Endodermal cell (in vitro differentiated cells): ENCODE measurements around the gene SLC24A3. TPM values are rescaled to one million over a fixed set of nuclear protein-coding genes. Genes with fewer than 3 reads are reported as not detected.

Experiments
- DNase-seq: peaks from one replicate; pipeline ENCODE4 v3.0.0-alpha.2; 2017
- H3K27ac ChIP-seq: 2 replicates; pipeline ENCODE4 v1.5.1; 2013; ENCODE audit warnings: mild to moderate bottlenecking, low read depth, low read length, moderate library complexity
- H3K27me3 ChIP-seq: 2 replicates; pipeline ENCODE4 v1.6.1; 2013; ENCODE audit warnings: mild to moderate bottlenecking, low read length, moderate library complexity; ENCODE audit not compliant: insufficient read depth, control insufficient read depth, poor library complexity, severe bottlenecking
- H3K36me3 ChIP-seq: 2 replicates; pipeline ENCODE4 v1.7.0; 2013; ENCODE audit warnings: mild to moderate bottlenecking, low read length, moderate library complexity; ENCODE audit not compliant: control insufficient read depth, insufficient read depth
- H3K4me1 ChIP-seq: one replicate; pipeline ENCODE4 v1.7.0; 2013; ENCODE audit warnings: low read length; ENCODE audit not compliant: control insufficient read depth, insufficient read depth
- H3K4me3 ChIP-seq: 2 replicates; pipeline ENCODE4 v1.5.1; 2013; ENCODE audit warnings: mild to moderate bottlenecking, low read length, moderate library complexity
- H3K9ac ChIP-seq: 2 replicates; pipeline ENCODE4 v1.6.1; 2013; ENCODE audit warnings: mild to moderate bottlenecking, low read length, moderate library complexity; ENCODE audit not compliant: poor library complexity, severe bottlenecking; ENCODE audit errors: extremely low read depth
- H3K9me3 ChIP-seq: 2 replicates; pipeline ENCODE4 v1.6.1; 2013; ENCODE audit warnings: mild to moderate bottlenecking, low read length, moderate library complexity; ENCODE audit not compliant: control insufficient read depth
- H3K27ac Mint-ChIP-seq: 2 replicates; pipeline ENCODE4 v1.8.0; 2020; ENCODE audit warnings: mixed read lengths
- H3K27me3 Mint-ChIP-seq: 2 replicates; pipeline ENCODE4 v1.8.0; 2021; ENCODE audit warnings: mild to moderate bottlenecking, mixed read lengths; ENCODE audit not compliant: insufficient read depth
- H3K36me3 Mint-ChIP-seq: 2 replicates; pipeline ENCODE4 v1.8.0; 2020; ENCODE audit warnings: low read depth, mixed read lengths
- H3K4me1 Mint-ChIP-seq: 2 replicates; pipeline ENCODE4 v1.8.0; 2020; ENCODE audit warnings: mixed read lengths
- H3K4me3 Mint-ChIP-seq: 2 replicates; pipeline ENCODE4 v1.8.0; 2020; ENCODE audit warnings: mild to moderate bottlenecking, moderate library complexity, mixed read lengths
- H3K9me3 Mint-ChIP-seq: 2 replicates; pipeline ENCODE4 v1.8.0; 2020; ENCODE audit warnings: mild to moderate bottlenecking, mixed read lengths
- WGBS, 2 experiments: methylation state at CpG; one replicate each; pipeline versions ENCODE4 v1.1.5 to v1.1.7; 2013; ENCODE audit warnings: missing lambda C conversion rate in 2 of 2, mixed read lengths in 1 of 2; ENCODE audit not compliant: insufficient coverage in 1 of 2, insufficient read length in 1 of 2; 5-methylcytosine and 5-hydroxymethylcytosine counted together
- total RNA-seq, 2 donors: library from RNA; stranded (reverse); fragmentation: NEBNext Ultra II Directional in 1 of 2; extraction: Animal tissue kit (Norgen Biotek cat#: 25700) in 1 of 2; gene quantifications; 2 replicates in 1 of 2; 3 replicates in 1 of 2; pipeline ENCODE4 v1.2.1, GENCODE V29; 2021
- TF ChIP-seq, protein P1 (sequence below): fragments of 200-600 bp; sonication (generic); conservative IDR thresholded peaks from 2 replicates; pipeline ENCODE4 v1.5.0; 2021; ENCODE audit warnings: antibody characterized with exemption, mild to moderate bottlenecking

Gene SLC24A3
- total RNA-seq, 2 donors from 2014 or later, result 1.5 to 1.8 TPM

- TF ChIP-seq, protein P1, sequence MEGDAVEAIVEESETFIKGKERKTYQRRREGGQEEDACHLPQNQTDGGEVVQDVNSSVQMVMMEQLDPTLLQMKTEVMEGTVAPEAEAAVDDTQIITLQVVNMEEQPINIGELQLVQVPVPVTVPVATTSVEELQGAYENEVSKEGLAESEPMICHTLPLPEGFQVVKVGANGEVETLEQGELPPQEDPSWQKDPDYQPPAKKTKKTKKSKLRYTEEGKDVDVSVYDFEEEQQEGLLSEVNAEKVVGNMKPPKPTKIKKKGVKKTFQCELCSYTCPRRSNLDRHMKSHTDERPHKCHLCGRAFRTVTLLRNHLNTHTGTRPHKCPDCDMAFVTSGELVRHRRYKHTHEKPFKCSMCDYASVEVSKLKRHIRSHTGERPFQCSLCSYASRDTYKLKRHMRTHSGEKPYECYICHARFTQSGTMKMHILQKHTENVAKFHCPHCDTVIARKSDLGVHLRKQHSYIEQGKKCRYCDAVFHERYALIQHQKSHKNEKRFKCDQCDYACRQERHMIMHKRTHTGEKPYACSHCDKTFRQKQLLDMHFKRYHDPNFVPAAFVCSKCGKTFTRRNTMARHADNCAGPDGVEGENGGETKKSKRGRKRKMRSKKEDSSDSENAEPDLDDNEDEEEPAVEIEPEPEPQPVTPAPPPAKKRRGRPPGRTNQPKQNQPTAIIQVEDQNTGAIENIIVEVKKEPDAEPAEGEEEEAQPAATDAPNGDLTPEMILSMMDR, result no peak
- H3K27ac Mint-ChIP-seq, result no peak overlapping the region
- H3K27me3 Mint-ChIP-seq, result no peaks in the 10 kb centered on the region
- WGBS, 2 experiments, result 89 to 94% methylated on average over 2 to 8 of the region's 8 CpGs
- Histone ChIP-seq H3K27me3 (no peaks in the 10 kb centered on the region), H3K4me3 (no peak overlapping the region), H3K36me3 (no peaks in the 10 kb centered on the region), H3K9ac (no peak overlapping the region), H3K27ac (no peak overlapping the region), H3K9me3 (no peaks in the 10 kb centered on the region), H3K4me1 (no peaks in the 10 kb centered on the region)
- H3K4me3 Mint-ChIP-seq, result no peak overlapping the region
- no peaks in the 10 kb centered on the region for H3K36me3 Mint-ChIP-seq
- DNase-seq, result no peak
- H3K4me1 Mint-ChIP-seq, result no peaks in the 10 kb centered on the region
- no peaks in the 10 kb centered on the region for H3K9me3 Mint-ChIP-seq
These were observed 107.6 kb downstream of the SLC24A3 start for GRCh38 chr20:19320005-19320404.

DNA sequence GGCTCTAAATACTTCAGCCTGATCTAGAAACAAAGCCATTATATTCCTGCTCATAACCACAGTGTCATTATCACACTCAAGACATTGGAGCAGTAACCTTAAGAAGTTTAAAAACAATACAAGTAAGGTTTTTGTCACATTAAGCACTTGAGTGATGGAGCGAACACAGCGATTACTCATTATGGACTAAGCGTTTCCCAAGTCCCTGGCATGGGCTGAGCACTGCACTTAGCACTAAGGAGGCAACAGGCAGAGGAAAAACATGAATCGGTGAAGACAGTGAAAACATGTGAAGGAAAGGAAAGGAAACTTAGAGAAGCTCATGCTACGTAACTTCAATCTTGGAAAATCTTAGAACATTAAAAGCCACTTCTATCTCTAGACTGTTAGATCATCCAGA lies 108.7 kb downstream of the SLC24A3 start:
- H3K36me3 Mint-ChIP-seq, result no peaks in the 10 kb centered on the region
- Histone ChIP-seq H3K36me3 (no peaks in the 10 kb centered on the region), H3K4me1 (no peaks in the 10 kb centered on the region), H3K9me3 (no peaks in the 10 kb centered on the region), H3K9ac (no peak overlapping the region), H3K27ac (no peak overlapping the region), H3K27me3 (no peaks in the 10 kb centered on the region), H3K4me3 (no peak overlapping the region)
- no peaks in the 10 kb centered on the region for H3K27me3 Mint-ChIP-seq
- DNase-seq, result no peak
- TF ChIP-seq, protein P1, result no peak
- no peak overlapping the region for H3K4me3 Mint-ChIP-seq
- 93 to 96% methylated on average over 5 of the region's 5 CpGs for whole genome bisulfite sequencing, 2 experiments
- H3K4me1 Mint-ChIP-seq, result no peaks in the 10 kb centered on the region
- H3K9me3 Mint-ChIP-seq, result no peaks in the 10 kb centered on the region
- H3K27ac Mint-ChIP-seq, result no peak overlapping the region

- H3K27me3 ChIP-seq, result no peaks in the 10 kb centered on the region
- no peak overlapping the region for H3K4me3 Mint-ChIP-seq
- TF ChIP-seq, protein P1, result no peak
- H3K9ac ChIP-seq, result no peak overlapping the region
- no peaks in the 10 kb centered on the region for H3K9me3 ChIP-seq
- no peaks in the 10 kb centered on the region for H3K27me3 Mint-ChIP-seq
- no peak overlapping the region for H3K4me3 ChIP-seq
- 93% methylated on average over 3 to 9 of the region's 12 CpGs for WGBS, 2 experiments
- DNase-seq, result no peak
- H3K27ac Mint-ChIP-seq, result no peak overlapping the region
- no peaks in the 10 kb centered on the region for H3K36me3 Mint-ChIP-seq
- no peaks in the 10 kb centered on the region for H3K4me1 ChIP-seq
- H3K9me3 Mint-ChIP-seq, result no peaks in the 10 kb centered on the region
- no peaks in the 10 kb centered on the region for H3K36me3 ChIP-seq
- no peak overlapping the region for H3K27ac ChIP-seq
- H3K4me1 Mint-ChIP-seq, result no peaks in the 10 kb centered on the region
These were observed 109.9 kb downstream of the SLC24A3 start for GRCh38 chr20:19322061-19322985.
